ENCODE results near the gene RCE1. TPM values are rescaled to one million over a fixed set of nuclear protein-coding genes. Genes with fewer than 3 reads are reported as not detected.
"Not testable (repeated sequence)": the region's sequence is repeated elsewhere in the genome, so short reads cannot be mapped to it uniquely, and the experiment has no call there.

The RCE1 gene
- total RNA-seq, 1 donor: 18.1 TPM

DNA sequence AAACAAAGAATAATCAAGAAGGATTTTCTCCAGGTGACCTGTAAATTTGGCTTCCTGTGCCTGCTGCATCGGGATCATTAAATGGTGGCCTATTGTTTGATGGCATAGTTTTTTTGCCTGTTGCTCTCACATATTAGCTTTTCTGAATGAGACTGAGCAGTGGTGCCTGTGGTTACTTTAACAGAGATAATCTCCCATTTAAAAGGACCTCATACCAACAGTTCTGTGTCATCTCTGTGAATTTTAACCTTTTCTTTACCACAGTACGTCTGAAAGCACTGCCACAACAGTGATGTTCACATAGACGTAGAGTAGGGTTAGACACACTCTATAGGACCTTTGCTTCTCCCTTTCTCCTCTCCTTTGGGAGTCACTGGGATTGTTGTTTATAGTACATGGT lies 22.9 kb upstream of the RCE1 start:
- Histone ChIP-seq H3K4me2 (ENCODE audit: insufficient read depth, low read length) (no peak overlapping the region), H3K36me3 (ENCODE audit: insufficient read depth, low read length) (no peaks in the 10 kb centered on the region), H3K9me3 (ENCODE audit: low read depth, low read length) (no peaks in the 10 kb centered on the region), H3K4me1 (ENCODE audit: insufficient read depth, low read length) (peaks cover 7% of the 10 kb centered on the region), H3K27me3 (ENCODE audit: insufficient read depth, low read length) (no peaks in the 10 kb centered on the region), H3K27ac (ENCODE audit: low read depth, low read length) (no peak overlapping the region), H4K20me1 (ENCODE audit: insufficient read depth, low read length) (no peaks in the 10 kb centered on the region), H3K79me2 (ENCODE audit: insufficient read depth, low read length) (no peaks in the 10 kb centered on the region), H3K4me3 (ENCODE audit: insufficient read depth, low read length) (no peak overlapping the region), H2AFZ (ENCODE audit: low read length) (no peak overlapping the region)
- DNase-seq (ENCODE audit: insufficient read length, low spot score, missing footprints): no peak
- TF ChIP-seq, protein P1, sequence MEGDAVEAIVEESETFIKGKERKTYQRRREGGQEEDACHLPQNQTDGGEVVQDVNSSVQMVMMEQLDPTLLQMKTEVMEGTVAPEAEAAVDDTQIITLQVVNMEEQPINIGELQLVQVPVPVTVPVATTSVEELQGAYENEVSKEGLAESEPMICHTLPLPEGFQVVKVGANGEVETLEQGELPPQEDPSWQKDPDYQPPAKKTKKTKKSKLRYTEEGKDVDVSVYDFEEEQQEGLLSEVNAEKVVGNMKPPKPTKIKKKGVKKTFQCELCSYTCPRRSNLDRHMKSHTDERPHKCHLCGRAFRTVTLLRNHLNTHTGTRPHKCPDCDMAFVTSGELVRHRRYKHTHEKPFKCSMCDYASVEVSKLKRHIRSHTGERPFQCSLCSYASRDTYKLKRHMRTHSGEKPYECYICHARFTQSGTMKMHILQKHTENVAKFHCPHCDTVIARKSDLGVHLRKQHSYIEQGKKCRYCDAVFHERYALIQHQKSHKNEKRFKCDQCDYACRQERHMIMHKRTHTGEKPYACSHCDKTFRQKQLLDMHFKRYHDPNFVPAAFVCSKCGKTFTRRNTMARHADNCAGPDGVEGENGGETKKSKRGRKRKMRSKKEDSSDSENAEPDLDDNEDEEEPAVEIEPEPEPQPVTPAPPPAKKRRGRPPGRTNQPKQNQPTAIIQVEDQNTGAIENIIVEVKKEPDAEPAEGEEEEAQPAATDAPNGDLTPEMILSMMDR (IDR thresholded peaks at IDR 0.05; ENCODE audit: extremely low read depth, low read depth, low read length): no peak

DNA sequence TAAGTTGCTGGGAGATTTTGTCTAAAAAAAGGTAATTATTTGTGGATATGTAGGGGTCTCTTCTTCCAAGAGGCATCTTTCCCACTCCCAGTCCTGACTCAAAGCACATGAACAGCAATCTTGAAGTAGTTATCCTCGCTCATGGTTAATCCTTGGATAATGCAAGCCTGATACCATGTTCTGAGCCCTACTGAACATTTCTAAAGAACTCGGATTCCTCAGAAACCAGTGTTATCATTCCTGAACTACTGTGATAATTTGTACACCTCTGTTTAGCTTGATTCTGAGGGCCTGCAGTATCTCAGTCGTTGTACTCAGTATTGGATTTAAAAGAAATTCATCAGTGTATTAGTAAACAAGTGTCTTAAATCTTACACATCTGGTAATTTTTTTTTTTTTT lies 22.3 kb upstream of the RCE1 start:
- H3K4me2 ChIP-seq (ENCODE audit: insufficient read depth, low read length): no peak overlapping the region
- DNase-seq (ENCODE audit: insufficient read length, low spot score, missing footprints): no peak
- no peaks in the 10 kb centered on the region for H3K79me2 ChIP-seq (ENCODE audit: insufficient read depth, low read length)
- no peaks in the 10 kb centered on the region for H3K27me3 ChIP-seq (ENCODE audit: insufficient read depth, low read length)
- TF ChIP-seq, protein P1 (IDR thresholded peaks at IDR 0.05; ENCODE audit: extremely low read depth, low read depth, low read length): no peak
- H4K20me1 ChIP-seq (ENCODE audit: insufficient read depth, low read length): no peaks in the 10 kb centered on the region
- no peak overlapping the region for H3K27ac ChIP-seq (ENCODE audit: low read depth, low read length)
- peaks cover 2% of the 10 kb centered on the region for H3K4me1 ChIP-seq (ENCODE audit: insufficient read depth, low read length)
- H3K9me3 ChIP-seq (ENCODE audit: low read depth, low read length): no peaks in the 10 kb centered on the region
- H3K36me3 ChIP-seq (ENCODE audit: insufficient read depth, low read length): no peaks in the 10 kb centered on the region
- no peak overlapping the region for H3K4me3 ChIP-seq (ENCODE audit: insufficient read depth, low read length)
- H2AFZ ChIP-seq (ENCODE audit: low read length): no peak overlapping the region

DNA sequence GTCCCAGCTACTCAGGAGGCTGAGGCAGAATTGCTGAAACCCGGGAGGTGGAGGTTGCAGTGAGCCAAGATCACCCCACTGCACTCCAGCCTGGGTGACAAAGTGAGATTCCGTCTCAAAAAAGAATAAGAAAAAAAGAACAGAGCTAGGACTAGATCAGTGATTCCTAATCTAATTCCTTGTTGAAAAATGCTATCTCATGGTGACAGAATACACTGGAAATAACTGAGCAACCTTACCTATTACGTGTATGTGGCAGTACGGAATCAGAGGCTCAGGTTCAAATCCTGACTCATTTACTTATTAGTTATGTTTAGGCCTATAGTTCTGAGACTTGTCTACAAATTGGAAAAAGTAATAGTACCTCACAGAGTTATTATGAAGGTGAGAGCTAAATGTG lies 19.5 kb upstream of the RCE1 start:
- Histone ChIP-seq H4K20me1 (ENCODE audit: insufficient read depth, low read length) (no peaks in the 10 kb centered on the region), H3K4me2 (ENCODE audit: insufficient read depth, low read length) (no peak overlapping the region), H3K27me3 (ENCODE audit: insufficient read depth, low read length) (no peaks in the 10 kb centered on the region), H3K4me3 (ENCODE audit: insufficient read depth, low read length) (no peak overlapping the region), H3K79me2 (ENCODE audit: insufficient read depth, low read length) (no peaks in the 10 kb centered on the region), H3K36me3 (ENCODE audit: insufficient read depth, low read length) (no peaks in the 10 kb centered on the region), H3K4me1 (ENCODE audit: insufficient read depth, low read length) (no peaks in the 10 kb centered on the region), H3K9me3 (ENCODE audit: low read depth, low read length) (no peaks in the 10 kb centered on the region), H2AFZ (ENCODE audit: low read length) (no peak overlapping the region), H3K27ac (ENCODE audit: low read depth, low read length) (no peak overlapping the region)
- no peak for DNase-seq (ENCODE audit: insufficient read length, low spot score, missing footprints)
- TF ChIP-seq, protein P1 (IDR thresholded peaks at IDR 0.05; ENCODE audit: extremely low read depth, low read depth, low read length): no peak

DNA sequence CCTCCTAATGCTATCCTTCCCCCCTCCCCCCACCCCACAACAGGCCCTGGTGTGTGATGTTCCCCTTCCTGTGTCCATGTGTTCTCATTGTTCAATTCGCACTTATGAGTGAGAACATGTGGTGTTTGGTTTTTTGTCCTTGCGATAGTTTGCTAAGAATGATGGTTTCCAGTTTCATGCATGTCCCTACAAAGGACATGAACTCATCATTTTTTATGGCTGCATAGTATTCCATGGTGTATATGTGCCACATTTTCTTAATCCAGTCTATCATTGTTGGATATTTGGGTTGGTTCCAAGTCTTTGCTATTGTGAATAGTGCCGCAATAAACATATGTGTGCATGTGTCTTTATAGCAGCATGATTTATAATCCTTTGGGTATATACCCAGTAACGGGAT lies 18.7 kb upstream of the RCE1 start:
- not testable (repeated sequence) for H3K79me2 ChIP-seq (ENCODE audit: insufficient read depth, low read length); H3K27ac ChIP-seq (ENCODE audit: low read depth, low read length); H3K36me3 ChIP-seq (ENCODE audit: insufficient read depth, low read length); H3K27me3 ChIP-seq (ENCODE audit: insufficient read depth, low read length); H3K9me3 ChIP-seq (ENCODE audit: low read depth, low read length); DNase-seq (ENCODE audit: insufficient read length, low spot score, missing footprints); H4K20me1 ChIP-seq (ENCODE audit: insufficient read depth, low read length); H3K4me1 ChIP-seq (ENCODE audit: insufficient read depth, low read length); H2AFZ ChIP-seq (ENCODE audit: low read length); H3K4me3 ChIP-seq (ENCODE audit: insufficient read depth, low read length); H3K4me2 ChIP-seq (ENCODE audit: insufficient read depth, low read length)

DNA sequence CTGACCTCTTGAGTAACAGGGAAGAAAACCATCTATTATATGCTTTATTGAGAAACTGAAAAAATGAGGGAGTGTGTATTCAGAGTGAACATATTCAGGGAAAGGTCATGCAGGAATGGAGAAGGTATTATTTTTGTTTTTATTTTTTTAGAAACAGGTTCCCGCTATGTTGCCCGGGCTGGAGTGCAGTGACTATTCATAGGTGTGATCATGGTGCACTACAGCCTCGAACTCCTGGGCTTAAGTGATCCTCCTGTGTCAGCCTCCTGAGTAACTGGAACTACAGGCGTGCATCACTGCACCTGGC lies 8.7 kb upstream of the RCE1 start:
- no peak for DNase-seq (ENCODE audit: insufficient read length, low spot score, missing footprints)
- no peak overlapping the region for H2AFZ ChIP-seq (ENCODE audit: low read length)

More for the DNA sequence above, 8.7 kb upstream of the RCE1 start:
- H3K4me2 ChIP-seq (ENCODE audit: insufficient read depth, low read length): no peak overlapping the region
- H3K79me2 ChIP-seq (ENCODE audit: insufficient read depth, low read length): peaks cover 3% of the 10 kb centered on the region
- H4K20me1 ChIP-seq (ENCODE audit: insufficient read depth, low read length): no peaks in the 10 kb centered on the region
- H3K27me3 ChIP-seq (ENCODE audit: insufficient read depth, low read length): no peaks in the 10 kb centered on the region
- no peak overlapping the region for H3K4me3 ChIP-seq (ENCODE audit: insufficient read depth, low read length)
- TF ChIP-seq, protein P1 (IDR thresholded peaks at IDR 0.05; ENCODE audit: extremely low read depth, low read depth, low read length): no peak
- peaks cover 13% of the 10 kb centered on the region for H3K4me1 ChIP-seq (ENCODE audit: insufficient read depth, low read length)
- no peaks in the 10 kb centered on the region for H3K9me3 ChIP-seq (ENCODE audit: low read depth, low read length)
- no peaks in the 10 kb centered on the region for H3K36me3 ChIP-seq (ENCODE audit: insufficient read depth, low read length)
- H3K27ac ChIP-seq (ENCODE audit: low read depth, low read length): no peak overlapping the region
